Stomach (tissue), 9 donors: ENCODE results near the gene MRPS6. TPM values are rescaled to one million over a fixed set of nuclear protein-coding genes. Genes with fewer than 3 reads are reported as not detected.

Experiments used
- DNase-seq, 2 donors: peaks; one replicate each; pipeline versions ENCODE4 v3.0.0 to v3.0.0-alpha.2; 2013 to 2019
- H3K27ac ChIP-seq, 5 donors: fragments of 200-600 bp in 4 of 5; sonication (generic) in 4 of 5; one replicate each; pipeline ENCODE4 v1.5.1; 2013 to 2019; ENCODE audit warnings: mild to moderate bottlenecking in 1 of 5, moderate library complexity in 1 of 5
- H3K27me3 ChIP-seq, 3 donors: fragments of 200-600 bp; sonication (generic); one replicate each; pipeline ENCODE4 v1.5.1; 2017 to 2019; ENCODE audit warnings: mixed run types in 1 of 3
- H3K36me3 ChIP-seq, 4 donors: fragments of 200-600 bp; sonication (generic); 1 replicate in 3 of 4; 2 replicates in 1 of 4; pipeline ENCODE4 v1.5.1; 2016 to 2019
- H3K4me1 ChIP-seq, 4 donors: fragments of 200-600 bp; sonication (generic); one replicate each; pipeline ENCODE4 v1.5.1; 2016 to 2019
- H3K4me3 ChIP-seq, 4 donors: fragments of 200-600 bp; sonication (generic) in 3 of 4; one replicate each; pipeline ENCODE4 v1.5.1; 2016 to 2019; ENCODE audit warnings: mild to moderate bottlenecking in 1 of 4
- H3K9me3 ChIP-seq, 4 donors: fragments of 200-600 bp; sonication (generic); one replicate each; pipeline ENCODE4 v1.5.1; 2016 to 2019
- CTCF ChIP-seq, 7 experiments: fragments of 450-650 bp in 4 of 7; fragments of 200-600 bp in 3 of 7; sonication (generic) in 3 of 7; IDR thresholded peaks; one replicate each; pipeline ENCODE4 v1.5.1; 2016 to 2019; ENCODE audit warnings: antibody characterized with exemption in 7 of 7, control low read depth in 2 of 7, mild to moderate bottlenecking in 1 of 7
- EP300 ChIP-seq: sonication (generic); formaldehyde crosslinking; IDR thresholded peaks from one replicate; pipeline ENCODE4 v1.6.1; 2017; ENCODE audit warnings: antibody characterized with exemption
- POLR2A ChIP-seq, 4 donors: fragments of 450-650 bp; IDR thresholded peaks; one replicate each; pipeline ENCODE4 v1.6.1; 2016; ENCODE audit warnings: antibody characterized with exemption in 4 of 4, control low read depth in 2 of 4, mild to moderate bottlenecking in 1 of 4, moderate library complexity in 1 of 4
- POLR2AphosphoS5 ChIP-seq, 3 donors: sonication (generic); formaldehyde crosslinking; IDR thresholded peaks; one replicate each; pipeline ENCODE4 v1.6.1; 2016; ENCODE audit warnings: antibody characterized with exemption in 3 of 3
- WGBS, 5 donors: extraction: QIAGEN DNeasy Blood & Tissue Kit in 3 of 5; methylation state at CpG; one replicate each; pipeline versions ENCODE4 v1.1.5 to v1.1.7; 2013 to 2018; 5-methylcytosine and 5-hydroxymethylcytosine counted together
- intact Hi-C: fragments of 100-400 bp; cut with DNase I; formaldehyde crosslinking; loops from one replicate; pipeline ENCODE4 v1.15.1; 2023; ENCODE audit warnings: low total_unique reads
- polyA plus RNA-seq, 3 donors: library from polyadenylated mRNA; stranded (reverse); fragments of 200-250 nt; gene quantifications; one replicate each; pipeline ENCODE4 v1.2.3, GENCODE V29; 2013
- total RNA-seq, 5 donors: library from RNA; depleted of rRNA; stranded (reverse); fragments of >200 nt; gene quantifications; one replicate each; pipeline versions ENCODE4 v1.1.0 to v1.2.3, GENCODE V29; 2014 to 2016
- donor health status: healthy with polysubstance abuse.
- donor health status: Bipolar disorder and iron deficiency.
- donor health status: healthy.

The MRPS6 gene
- total and polyA plus RNA-seq, 8 donors, result 21.3 to 219 (median 51.3) TPM

DNA sequence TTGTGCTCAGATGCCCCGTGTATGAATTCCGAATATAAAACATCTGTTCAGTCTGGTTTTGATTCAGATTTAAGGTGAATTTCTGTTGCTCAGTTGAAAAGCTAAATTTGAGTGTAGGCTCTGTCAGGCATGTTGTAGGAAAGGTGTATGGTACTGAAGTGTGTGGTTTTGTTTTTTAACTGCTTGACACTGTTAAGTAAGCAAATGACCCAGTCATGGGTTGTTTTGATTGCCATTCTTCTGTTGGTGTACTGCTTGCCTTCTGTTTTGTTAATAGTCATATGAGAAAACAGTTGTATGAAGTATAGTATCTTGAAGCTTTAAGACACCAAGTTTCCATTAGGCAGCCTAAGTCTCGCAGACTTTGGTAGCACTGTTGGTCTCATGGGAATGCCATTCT lies 10.0 kb downstream of the MRPS6 start:
- H3K4me3 ChIP-seq, result no peak overlapping the region
- no peaks in the 10 kb centered on the region for H3K27me3 ChIP-seq
- H3K27ac ChIP-seq, result no peak overlapping the region
- intact Hi-C loops, result loop anchor here (10.0 kb wide), 1 partner anchor 101 kb away; no protein-coding TSS in a partner anchor
- no peaks in the 10 kb centered on the region for H3K9me3 ChIP-seq
- peaks cover 26 to 82% (median 60%) of the 10 kb centered on the region in 4 donors for H3K4me1 ChIP-seq
- TF ChIP-seq CTCF (IDR thresholded peaks at IDR 0.05) (no peak), POLR2A (IDR thresholded peaks at IDR 0.05) (no peak), POLR2AphosphoS5 (IDR thresholded peaks at IDR 0.05) (no peak), EP300 (no peak)
- DNase-seq, result no peak
- no peaks in the 10 kb centered on the region for H3K36me3 ChIP-seq
- 88 to 98% (median 97%) methylated on average over 3 of the region's 3 CpGs for WGBS, 5 donors

- H3K4me3 ChIP-seq, result no peak overlapping the region
- no peaks in the 10 kb centered on the region for H3K9me3 ChIP-seq
- 83 to 95% (median 90%) methylated on average over 2 of the region's 2 CpGs for WGBS, 5 donors
- peaks cover 25 to 82% (median 55%) of the 10 kb centered on the region in 4 donors for H3K4me1 ChIP-seq
- no peak overlapping the region for H3K27ac ChIP-seq
- no peak for DNase-seq
- no peaks in the 10 kb centered on the region for H3K36me3 ChIP-seq
- intact Hi-C loops, result loop anchor here (10.0 kb wide), 1 partner anchor 100 kb away; no protein-coding TSS in a partner anchor
- no peak for TF ChIP-seq EP300
- TF ChIP-seq POLR2A (IDR thresholded peaks at IDR 0.05), result no peak
- no peaks in the 10 kb centered on the region for H3K27me3 ChIP-seq
Measured at GRCh38 chr21:34085129-34085528, 11.8 kb downstream of the MRPS6 start.

DNA sequence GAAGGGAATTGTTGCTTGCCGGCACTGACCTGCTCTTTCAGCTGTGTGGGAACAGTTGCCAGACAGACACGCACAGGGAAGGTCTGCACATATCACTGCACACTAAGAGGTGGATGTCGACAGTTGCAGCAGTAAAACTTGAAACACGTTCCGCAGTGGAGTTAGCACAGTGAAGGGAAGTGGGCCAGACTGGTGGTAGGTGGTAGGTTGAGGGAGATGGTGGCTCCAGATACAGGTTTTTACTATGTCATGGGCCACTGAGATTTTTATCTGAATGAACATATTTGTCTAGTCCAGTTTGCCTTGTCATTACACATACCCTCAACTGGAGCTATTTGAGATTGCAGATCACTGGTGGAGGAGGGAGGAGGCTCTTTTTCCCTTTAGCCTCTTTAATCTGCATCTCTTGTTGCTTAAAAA lies 13.5 kb downstream of the MRPS6 start:
- TF ChIP-seq POLR2AphosphoS5 (IDR thresholded peaks at IDR 0.05) (no peak), POLR2A (IDR thresholded peaks at IDR 0.05) (no peak), CTCF (IDR thresholded peaks at IDR 0.05) (no peak), EP300 (no peak)
- Histone ChIP-seq H3K27ac (no peak overlapping the region), H3K4me3 (no peak overlapping the region), H3K36me3 (no peaks in the 10 kb centered on the region), H3K27me3 (no peaks in the 10 kb centered on the region), H3K9me3 (no peaks in the 10 kb centered on the region), H3K4me1 (peaks cover 12 to 83% (median 58%) of the 10 kb centered on the region in 4 donors)
- 72 to 89% (median 84%) methylated on average over 5 of the region's 5 CpGs for WGBS, 5 donors
- intact Hi-C loops, result loop anchor here (10.0 kb wide), 1 partner anchor 98 kb away; no protein-coding TSS in a partner anchor
- DNase-seq, result peak in 1 of 2 donors; percentile 23

DNA sequence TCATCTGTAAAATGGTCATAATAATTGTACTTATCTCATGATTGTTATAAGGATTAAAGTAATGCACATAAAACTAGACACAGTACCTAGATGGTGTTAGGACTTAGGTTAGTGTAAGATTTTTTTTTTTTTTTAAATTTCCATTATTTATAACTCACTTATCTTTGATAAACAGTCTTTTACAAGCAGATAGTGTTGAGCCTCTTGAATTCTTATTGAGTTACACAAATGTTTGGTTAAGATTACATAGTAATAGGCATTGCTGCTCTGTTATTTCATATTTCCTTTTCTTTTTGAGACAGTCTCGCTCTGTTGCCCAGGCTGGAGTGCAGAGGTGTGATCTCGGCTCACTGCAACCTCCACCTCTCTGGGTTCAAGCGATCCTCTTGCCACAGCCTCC lies 15.4 kb downstream of the MRPS6 start:
- H3K27ac ChIP-seq, result no peak overlapping the region
- no peak overlapping the region for H3K4me3 ChIP-seq
- H3K27me3 ChIP-seq, result no peaks in the 10 kb centered on the region
- H3K9me3 ChIP-seq, result no peaks in the 10 kb centered on the region
- 39 to 79% (median 46%) methylated on average over 3 of the region's 3 CpGs for WGBS, 5 donors
- TF ChIP-seq CTCF (IDR thresholded peaks at IDR 0.05) (no peak), POLR2A (IDR thresholded peaks at IDR 0.05) (no peak), POLR2AphosphoS5 (IDR thresholded peaks at IDR 0.05) (no peak), EP300 (no peak)
- H3K36me3 ChIP-seq, result no peaks in the 10 kb centered on the region
- intact Hi-C loops, result loop anchor here (10.0 kb wide), 1 partner anchor 96 kb away; no protein-coding TSS in a partner anchor
- H3K4me1 ChIP-seq, result peaks cover 0 to 81% (median 48%) of the 10 kb centered on the region in 4 donors
- DNase-seq, result no peak

DNA sequence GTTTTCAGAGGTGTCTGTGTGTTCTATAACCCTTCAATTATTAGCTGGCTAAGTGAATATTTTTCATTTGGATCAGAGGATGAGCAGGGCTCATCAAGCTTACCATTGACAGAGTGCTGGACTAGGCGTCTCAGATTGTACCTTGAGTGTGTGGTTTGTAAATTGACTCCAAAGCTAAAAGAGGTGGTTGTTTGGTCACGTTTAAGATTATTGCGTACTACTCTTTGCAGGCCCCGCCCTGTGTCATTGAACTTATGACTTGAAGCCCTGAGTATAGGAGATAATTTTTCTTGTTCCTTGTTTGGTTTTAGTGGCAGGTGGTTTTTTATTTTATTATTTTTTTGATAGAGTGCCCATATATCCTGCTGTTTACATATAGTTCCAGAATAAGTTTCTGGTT lies 17.7 kb downstream of the MRPS6 start:
- peaks cover 0 to 78% (median 47%) of the 10 kb centered on the region in 4 donors for H3K4me1 ChIP-seq
- 53 to 76% (median 69%) methylated on average over 3 to 4 of the region's 4 CpGs for WGBS, 5 donors
- no peak for TF ChIP-seq EP300
- TF ChIP-seq POLR2A (IDR thresholded peaks at IDR 0.05), result no peak
- no peak for TF ChIP-seq POLR2AphosphoS5 (IDR thresholded peaks at IDR 0.05)
- no peaks in the 10 kb centered on the region for H3K9me3 ChIP-seq
- no peak for DNase-seq
- H3K4me3 ChIP-seq, result no peak overlapping the region
- H3K36me3 ChIP-seq, result peaks cover 6 to 14% (median 13%) of the 10 kb centered on the region in 4 donors
- no peak overlapping the region for H3K27ac ChIP-seq
- no peaks in the 10 kb centered on the region for H3K27me3 ChIP-seq
- intact Hi-C loops, result no loop called here
